ENCODE measurements around the gene CALCB. TPM values are rescaled to one million over a fixed set of nuclear protein-coding genes. Genes with fewer than 3 reads are reported as not detected.

CALCB gene
- polyA plus RNA-seq, 1 donor, result 4.4 TPM

- DNase-seq, result no peak
Observed at GRCh38 chr11:15117751-15118150, 44.4 kb downstream of the CALCB start.

DNA sequence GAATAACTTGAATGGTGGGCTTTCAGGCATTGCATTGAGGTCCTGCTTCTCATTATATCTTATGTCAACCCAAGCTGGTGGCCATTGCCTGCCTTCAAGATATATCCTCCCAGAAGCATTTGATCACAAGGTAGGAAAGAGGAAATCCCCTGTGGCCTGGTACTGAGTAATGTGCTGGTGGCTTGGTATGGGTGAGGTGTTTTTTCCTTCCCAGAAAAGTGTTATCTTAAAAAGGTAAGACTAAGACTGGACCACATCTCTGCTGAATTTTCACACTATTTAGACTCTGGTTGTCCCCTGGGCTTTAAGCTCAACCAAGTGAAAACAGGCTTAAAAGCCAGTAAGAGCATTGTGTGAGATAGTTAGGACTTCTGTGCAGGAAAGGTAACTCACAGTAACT is 45.0 kb downstream of the CALCB start:
- no peak for DNase-seq

DNA sequence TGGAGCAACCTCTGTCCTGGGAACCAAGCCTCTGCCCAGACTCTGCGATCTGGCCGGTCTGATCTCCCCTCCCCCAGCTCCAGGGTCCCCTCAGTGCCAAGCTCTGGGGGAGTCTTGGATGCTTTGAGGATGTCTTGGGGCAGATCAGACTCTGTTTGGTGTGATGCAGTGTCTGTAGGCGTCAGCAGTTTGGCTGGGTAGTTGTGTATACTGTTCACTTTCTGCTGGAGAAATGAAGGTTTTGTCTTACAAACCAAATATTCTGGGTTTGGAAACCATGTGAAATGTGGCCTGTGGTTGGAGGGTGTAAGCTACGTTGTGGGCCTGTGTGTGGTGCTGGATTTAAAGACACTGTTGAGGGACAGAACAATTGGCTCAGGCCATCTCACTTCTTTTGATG is 46.0 kb downstream of the CALCB start:
- DNase-seq, result no peak

DNA sequence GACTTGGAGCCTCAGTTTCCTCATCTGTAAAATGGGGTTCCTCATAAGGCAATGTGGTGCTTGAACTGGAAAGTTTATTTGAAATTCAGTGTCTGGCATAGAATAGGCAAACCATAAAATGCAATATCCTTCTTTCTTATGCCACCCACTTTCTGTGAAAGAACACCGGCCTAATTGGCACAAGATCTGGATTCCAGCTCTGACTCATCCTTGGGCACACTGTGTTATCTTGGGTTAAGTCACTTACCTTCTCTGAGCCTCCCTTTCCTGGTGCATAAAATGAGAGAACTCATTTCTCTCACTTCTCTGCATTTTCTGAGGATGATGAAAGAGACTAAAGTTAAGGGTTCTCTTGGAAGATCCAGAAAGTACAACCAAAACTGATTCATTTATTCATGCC is 46.4 kb downstream of the CALCB start:
- DNase-seq, result no peak

- no peak for DNase-seq
Observed at GRCh38 chr11:15123849-15124248, 50.5 kb downstream of the CALCB start.

GRCh38 chr11:15124528-15124927 is 51.1 kb downstream of the CALCB start:
- DNase-seq, result no peak

GRCh38 chr11:15127341-15127740 is 53.9 kb downstream of the CALCB start:
- no peak for DNase-seq

Other genes starting within 250 kb of the CALCB start
- 27.3 TPM for gene CYP2R1, start 181.4 kb upstream of the CALCB start, polyA plus RNA-seq (ENCODE audit: insufficient read length)
- 12.3 TPM for gene CALCA, start 101.2 kb upstream of the CALCB start, polyA plus RNA-seq (ENCODE audit: insufficient read length)
- 0.73 TPM for gene INSC, start 41.3 kb downstream of the CALCB start, polyA plus RNA-seq (ENCODE audit: insufficient read length)